ENCODE measurements around the gene FSIP2. TPM values are rescaled to one million over a fixed set of nuclear protein-coding genes. Genes with fewer than 3 reads are reported as not detected.

FSIP2 gene
- total and polyA plus RNA-seq, 10 of the 15 experiments (the other 5 are each of a cell fraction or from before 2014, with no cell fraction given) = 0.03 to 1.3 (median 0.13) TPM

GRCh38 chr2:185875136-185875931 is 136.7 kb downstream of the FSIP2 start (continued):
- TF ChIP-seq NFXL1 (IDR thresholded peaks at IDR 0.05; ENCODE audit: borderline replicate concordance) = no peak
- TF ChIP-seq MTA3 (IDR thresholded peaks at IDR 0.05; ENCODE audit: borderline replicate concordance, low read length) = no peak
- TF ChIP-seq NFYB (IDR thresholded peaks at IDR 0.05; ENCODE audit: insufficient read depth, low read depth, low read length) = no peak
- no peak for TF ChIP-seq RBBP5 (conservative IDR thresholded peaks at IDR 0.05)

GRCh38 chr2:185876234-185876633 is 137.6 kb downstream of the FSIP2 start:
- ChIA-PET RAD21 (ENCODE audit: unreplicated experiment) (no interaction called here), CTCF (no interaction called here), SMC1A (ENCODE audit: uncharacterized antibody, unreplicated experiment) (interaction anchor here (0.7 to 0.8 kb wide), 2 partner anchors 16 to 42 kb away, joined by 3 read pairs; no protein-coding TSS in a partner anchor), POLR2A (no interaction called here)
- no peaks in the 10 kb centered on the region for H3K27me3 ChIP-seq (replicated peaks in 1 of 2; ENCODE audit: control insufficient read depth in 2 of 2, insufficient read depth in 2 of 2, low read length in 1 of 2)
- H4K20me1 ChIP-seq (ENCODE audit: control insufficient read depth, insufficient read depth) = no peaks in the 10 kb centered on the region
- BruUV-seq (replicated peaks) = no TSS peak
- no peak for TF ChIP-seq WRNIP1 (IDR thresholded peaks at IDR 0.05; ENCODE audit: borderline replicate concordance, low read depth, low read length)
- TF ChIP-seq PRDM15 (CRISPR knock-in tag; IDR thresholded peaks at IDR 0.05) = no peak
- no peak for TF ChIP-seq ZNF622 (IDR thresholded peaks at IDR 0.05)
- no peak for TF ChIP-seq SMC3 (IDR thresholded peaks at IDR 0.05; ENCODE audit: borderline replicate concordance, low read length)
- TF ChIP-seq ZBED1 (IDR thresholded peaks at IDR 0.05; ENCODE audit: borderline replicate concordance) = no peak
- TF ChIP-seq ATF7 (IDR thresholded peaks at IDR 0.05; ENCODE audit: low read depth) = no peak
- TF ChIP-seq E2F8 (IDR thresholded peaks at IDR 0.05; ENCODE audit: low read depth, partially characterized antibody) = no peak
- no peak for TF ChIP-seq CEBPB (IDR thresholded peaks at IDR 0.05; ENCODE audit: borderline replicate concordance in 1 of 2, low read depth in 2 of 2, low read length in 2 of 2)
- TF ChIP-seq MYB (IDR thresholded peaks at IDR 0.05; ENCODE audit: borderline replicate concordance, low read depth, low read length) = no peak
- no peak for TF ChIP-seq RFX5 (IDR thresholded peaks at IDR 0.05; ENCODE audit: low read depth, low read length)
- TF ChIP-seq STAT1 (conservative IDR thresholded peaks at IDR 0.05) = no peak
- TF ChIP-seq NR2C2 (IDR thresholded peaks at IDR 0.05; ENCODE audit: borderline replicate concordance, control insufficient read depth, insufficient read length, low read depth) = no peak
- TF ChIP-seq CHD4 (IDR thresholded peaks at IDR 0.05) = no peak
- no peak for TF ChIP-seq HDAC2 (IDR thresholded peaks at IDR 0.05)
- no peak overlapping the region for H3K4me3 ChIP-seq
- H2AFZ ChIP-seq (ENCODE audit: control insufficient read depth, low read depth, low read length) = no peak overlapping the region
- H3K9ac ChIP-seq (ENCODE audit: control insufficient read depth, insufficient read depth, low read length) = no peak overlapping the region
- no peaks in the 10 kb centered on the region for H3K9me3 ChIP-seq (replicated peaks; ENCODE audit: control insufficient read depth, insufficient read depth, low read length)
- WGBS (ENCODE audit: insufficient coverage, insufficient replicate concordance, low lambda C conversion rate, missing lambda C conversion rate) = 77% methylated on average over 3 of the region's 3 CpGs
- intact Hi-C loops (cut with micrococcal nuclease; ENCODE audit: unreplicated experiment) = no loop called here
- no peak overlapping the region for H3K4me2 ChIP-seq (ENCODE audit: control insufficient read depth, insufficient read depth)
- no peaks in the 10 kb centered on the region for H3K4me1 ChIP-seq (ENCODE audit: control insufficient read depth, insufficient read depth, low read length)
- no peak for FAIRE-seq
- H3K27ac ChIP-seq (ENCODE audit: control insufficient read depth, insufficient read depth) = no peak overlapping the region
- no peaks in the 10 kb centered on the region for H3K79me2 ChIP-seq (ENCODE audit: control insufficient read depth, insufficient read depth, low read length)
- in situ Hi-C loops (cut with MboI) = no loop called here
- H3K36me3 ChIP-seq (ENCODE audit: control insufficient read depth in 2 of 2, insufficient read depth in 2 of 2, low read length in 1 of 2) = no peaks in the 10 kb centered on the region
- DNase-seq (ENCODE audit: low read depth, low spot score) = no peak
- ATAC-seq = peak; percentile 22
